Activated naive CD8-positive, alpha-beta T cell treated with anti-CD3 and anti-CD28 coated beads, Interleukin-2, amount 10 ng/mL, durations not matched to agents 7 days and 5 days (primary cell): ENCODE data around the gene GZMA. TPM values are rescaled to one million over a fixed set of nuclear protein-coding genes. Genes with fewer than 3 reads are reported as not detected.

Experiments used
- total RNA-seq, 2 experiments: library from RNA; stranded (reverse); gene quantifications; one replicate each; pipeline ENCODE4 v1.2.3, GENCODE V29; 2021

The GZMA gene
- total RNA-seq, 2 experiments from 2014 or later, result 242 to 250 TPM

Other genes starting within 250 kb of the GZMA start
- 1 to 10 TPM in 1 of 2 experiments, under 1 TPM in 1; 0.42 to 1.1 TPM for gene ESM1, start 117.1 kb upstream of the GZMA start, total RNA-seq
- 10 to 100 TPM; 60.4 to 72.4 TPM for gene GZMK, start 78.4 kb upstream of the GZMA start, total RNA-seq
- not detected for gene GPX8, start 57.5 kb downstream of the GZMA start, total RNA-seq
- gene CDC20B, start 70.5 kb downstream of the GZMA start, total RNA-seq, result under 1 TPM; 0.28 to 0.48 TPM
- not detected for gene MCIDAS, start 124.7 kb downstream of the GZMA start, total RNA-seq
- not detected for gene CCNO, start 131.0 kb downstream of the GZMA start, total RNA-seq
- gene DHX29, start 205.0 kb downstream of the GZMA start, total RNA-seq, result 10 to 100 TPM; 17.4 to 18.9 TPM
- gene MTREX, start 205.3 kb downstream of the GZMA start, total RNA-seq, result 10 to 100 TPM; 69.9 to 72.3 TPM